ENCODE results near the gene PGA5.

The PGA5 gene

DNA sequence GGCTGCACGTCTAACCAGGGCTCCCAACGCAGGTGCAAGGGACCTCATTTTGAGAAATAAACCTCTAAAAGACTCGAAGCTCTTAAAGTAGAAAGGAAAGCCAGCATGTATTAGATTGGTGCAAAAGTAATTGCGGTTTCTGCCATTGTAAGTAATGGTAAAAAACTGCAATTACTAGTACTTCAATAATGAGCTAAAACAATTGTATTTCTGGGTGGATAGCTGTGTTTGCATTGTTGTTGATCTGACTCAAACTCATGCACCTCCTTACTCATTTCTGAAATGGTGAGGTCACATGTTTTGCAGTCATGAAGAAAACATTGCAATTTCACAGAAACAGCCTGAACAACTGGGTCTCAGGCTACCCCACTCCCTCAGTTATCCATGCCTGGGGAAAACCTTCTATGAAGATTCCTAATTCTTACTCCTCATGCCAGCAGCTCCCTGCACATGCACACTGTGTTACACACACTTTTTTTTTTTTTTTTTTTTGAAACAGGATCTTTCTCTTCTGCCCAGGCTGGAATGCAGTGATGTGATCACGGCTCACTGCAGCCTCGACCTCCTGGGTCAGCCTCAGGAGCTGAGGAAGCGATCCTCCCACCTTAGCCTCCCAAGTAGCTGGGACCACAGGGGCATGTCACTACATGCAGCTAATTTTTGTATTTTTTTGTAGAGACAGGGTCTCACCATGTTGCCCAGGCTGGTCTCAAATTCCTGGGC, 29.5 kb downstream of the PGA5 start:
- no peak for DNase-seq

DNA sequence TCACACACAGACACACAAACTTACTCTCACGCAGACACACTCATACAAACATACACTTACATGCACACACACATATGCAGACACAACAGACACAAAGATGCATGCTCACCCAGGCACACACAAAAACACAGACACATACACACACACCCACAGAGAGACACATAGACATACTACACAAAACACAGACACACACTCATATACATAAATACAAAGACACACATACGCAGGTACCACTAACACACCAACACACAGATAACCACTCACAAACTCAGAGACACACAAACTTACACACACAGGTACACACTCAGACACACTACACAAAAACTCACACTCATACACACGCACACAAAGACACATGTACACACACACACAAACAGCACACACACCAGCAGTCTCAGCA, 31.8 kb downstream of the PGA5 start:
- DNase-seq: no peak

DNA sequence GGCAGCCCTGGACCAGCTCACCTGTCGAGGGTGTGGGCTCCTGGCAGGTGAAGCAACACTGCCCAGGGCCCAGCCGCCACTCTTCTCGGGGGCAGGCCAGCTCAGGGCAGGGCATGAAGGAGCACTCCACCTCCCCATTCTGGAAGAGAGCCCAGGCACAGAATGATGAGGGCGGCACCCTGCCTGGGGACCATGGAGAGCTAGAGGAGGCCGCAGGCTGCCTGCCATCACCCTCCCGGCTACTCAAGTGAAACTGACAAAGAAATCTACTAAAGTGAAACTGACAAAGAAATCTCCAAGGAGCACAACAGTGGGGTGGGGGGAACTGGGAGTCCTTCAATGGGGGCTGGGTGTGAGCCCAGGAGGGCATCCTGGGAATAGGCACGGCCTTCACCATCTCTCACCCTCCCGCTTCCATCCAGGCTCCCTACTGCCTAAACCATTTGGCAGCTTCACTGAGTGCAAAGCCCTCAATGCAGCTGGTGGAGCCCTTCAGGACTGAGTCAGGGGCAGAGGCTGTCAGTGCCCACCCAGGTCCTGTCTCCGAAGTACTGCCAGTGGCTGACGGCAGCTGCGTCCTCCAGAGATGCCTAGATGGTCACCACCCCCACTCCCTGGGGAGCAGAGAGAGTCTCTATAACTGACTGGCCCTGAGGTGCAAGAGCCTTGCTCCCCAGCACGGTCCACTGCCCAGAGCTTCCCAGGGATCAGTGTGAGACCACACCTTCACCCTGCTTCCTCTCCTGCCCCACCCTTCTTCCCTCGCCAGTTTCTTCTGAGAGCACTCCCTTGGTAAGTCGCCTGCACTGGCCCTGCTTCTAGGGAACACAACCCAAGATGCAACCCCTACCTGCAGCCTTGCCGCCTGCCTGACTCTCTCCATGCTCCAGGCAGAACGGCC, 32.5 kb downstream of the PGA5 start:
- no peak for DNase-seq

DNA sequence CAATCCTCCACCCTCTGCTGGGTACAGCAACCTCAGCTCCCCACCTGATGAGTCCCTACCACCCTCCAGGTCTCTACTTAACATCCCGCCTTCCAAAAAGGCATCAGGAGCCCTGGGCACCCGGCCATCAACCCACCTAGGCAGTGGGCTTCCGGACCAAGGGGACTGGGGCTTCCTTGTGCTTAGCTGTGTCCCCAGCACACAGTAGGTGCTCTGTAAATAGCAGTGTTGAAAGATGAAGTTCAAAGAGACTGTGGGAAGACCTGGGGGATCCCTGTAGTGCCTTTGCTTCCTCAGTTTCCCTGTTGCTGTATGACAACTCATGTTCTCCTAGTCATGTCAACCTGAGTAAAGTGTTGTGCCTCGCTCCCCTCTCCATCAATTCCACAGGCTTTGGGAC, 33.1 kb downstream of the PGA5 start:
- DNase-seq: no peak

DNA sequence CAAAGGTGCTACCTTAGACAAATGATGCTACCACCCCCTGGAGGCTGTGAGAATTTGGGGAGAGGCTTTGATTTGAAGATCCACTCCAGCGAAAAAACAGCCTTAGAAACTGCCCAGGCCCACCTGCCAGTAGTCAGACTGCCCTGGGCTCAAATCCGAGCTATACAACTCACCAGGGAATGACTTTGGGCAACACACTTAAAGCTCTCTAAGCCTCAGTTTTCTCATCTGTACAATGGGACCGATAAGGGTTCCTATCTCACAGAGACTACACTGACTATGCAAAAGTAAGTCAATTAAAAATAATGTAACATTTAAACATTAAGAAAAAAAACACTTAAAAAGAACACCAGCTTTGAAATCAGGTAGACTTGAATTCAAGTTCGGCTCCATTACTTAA, 34.2 kb downstream of the PGA5 start:
- no peak for DNase-seq

DNA sequence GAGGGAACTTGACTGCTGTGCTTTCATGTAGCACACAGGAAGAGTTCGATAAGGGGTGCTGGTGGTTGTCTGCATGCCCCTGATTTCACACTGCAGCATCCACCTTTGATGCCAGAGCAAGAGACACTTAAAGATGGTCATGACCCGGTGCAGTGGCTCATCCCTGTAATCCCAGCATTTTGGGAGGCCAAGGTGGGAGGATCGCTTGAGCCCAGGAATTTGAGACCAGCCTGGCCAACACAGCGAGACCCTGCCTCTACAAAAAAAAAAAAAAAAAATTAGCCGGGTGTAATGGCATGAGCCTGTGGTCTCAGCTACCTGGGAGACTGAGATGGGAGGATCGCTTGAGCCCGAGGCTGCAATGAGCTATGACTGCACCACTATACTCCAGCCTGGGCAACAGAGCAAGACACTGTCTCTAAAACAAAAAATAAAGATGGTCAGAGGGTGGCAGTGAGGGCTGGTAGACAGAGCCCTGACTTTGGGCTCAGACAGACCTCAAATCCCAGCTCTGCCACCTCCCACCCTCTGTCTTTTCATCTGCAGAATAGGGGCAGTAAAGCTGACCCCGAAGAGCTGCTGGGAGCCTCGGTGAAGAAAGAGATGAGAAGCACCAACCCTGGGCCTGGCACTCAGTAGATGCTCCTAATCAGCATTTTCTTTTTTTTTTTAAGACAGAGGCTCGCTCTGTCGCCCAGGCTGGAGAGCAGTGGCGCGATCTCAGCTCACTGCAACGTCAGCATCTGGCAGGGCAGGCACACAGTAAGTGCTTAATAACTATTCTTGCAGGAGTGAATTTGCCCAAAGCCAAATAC, 36.4 kb downstream of the PGA5 start:
- DNase-seq: no peak

DNA sequence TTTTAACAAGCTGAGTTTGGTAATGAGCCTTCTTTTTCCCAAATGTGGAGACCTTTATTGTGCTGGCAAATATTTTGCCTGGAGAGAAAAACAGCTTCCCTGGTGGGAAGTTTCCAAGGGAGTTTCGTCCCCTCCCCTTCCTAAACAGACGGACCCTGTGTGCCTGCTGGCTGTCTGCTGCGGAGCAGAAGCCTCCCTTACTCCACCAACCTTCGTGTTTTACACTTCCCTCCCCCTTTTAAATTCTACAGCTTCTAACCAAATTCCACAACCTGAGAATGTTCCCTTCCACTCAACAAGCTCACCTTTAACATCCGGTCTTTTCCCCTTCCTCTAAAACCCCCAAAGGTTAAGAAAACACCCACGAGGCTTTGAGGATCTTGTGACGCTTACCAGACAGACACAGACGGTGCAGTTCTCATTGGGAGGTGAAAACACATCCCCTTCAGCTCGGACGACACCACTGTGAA, 37.1 kb downstream of the PGA5 start:
- DNase-seq: no peak

DNA sequence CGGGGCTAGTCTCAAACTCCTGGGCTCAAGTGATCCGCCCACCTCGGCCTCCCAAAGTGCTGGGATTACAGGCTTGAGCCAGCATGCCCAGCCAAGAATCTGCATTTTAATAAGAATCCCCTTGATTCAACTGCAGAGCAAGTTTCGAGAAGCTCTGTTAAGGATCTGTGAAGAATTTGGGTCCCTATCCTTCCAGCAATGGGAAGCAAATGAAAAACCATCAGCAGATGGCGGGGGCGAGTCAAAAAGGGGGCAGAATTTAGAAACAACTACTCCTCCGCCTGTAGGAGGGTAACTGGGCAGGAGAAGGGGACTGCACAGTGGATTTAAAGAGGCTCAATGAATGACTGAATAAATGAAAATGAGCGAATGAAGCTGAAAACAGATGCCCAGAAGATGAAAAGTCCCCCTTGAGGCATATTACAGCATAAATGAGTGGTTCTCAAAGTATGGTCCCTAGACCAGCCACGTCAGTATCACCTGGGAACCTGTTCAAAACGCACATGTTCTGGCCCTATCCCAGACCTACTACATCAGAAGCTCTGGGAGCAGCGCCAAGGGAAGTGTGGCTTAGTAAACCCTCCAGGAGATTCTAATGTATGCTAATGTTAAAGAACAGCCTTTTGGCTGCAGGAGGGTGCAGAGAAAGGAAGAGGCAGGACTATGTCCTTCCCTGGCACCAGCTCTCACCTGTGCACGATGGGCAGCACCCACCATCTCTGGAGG, 39.1 kb downstream of the PGA5 start:
- no peak for DNase-seq

DNA sequence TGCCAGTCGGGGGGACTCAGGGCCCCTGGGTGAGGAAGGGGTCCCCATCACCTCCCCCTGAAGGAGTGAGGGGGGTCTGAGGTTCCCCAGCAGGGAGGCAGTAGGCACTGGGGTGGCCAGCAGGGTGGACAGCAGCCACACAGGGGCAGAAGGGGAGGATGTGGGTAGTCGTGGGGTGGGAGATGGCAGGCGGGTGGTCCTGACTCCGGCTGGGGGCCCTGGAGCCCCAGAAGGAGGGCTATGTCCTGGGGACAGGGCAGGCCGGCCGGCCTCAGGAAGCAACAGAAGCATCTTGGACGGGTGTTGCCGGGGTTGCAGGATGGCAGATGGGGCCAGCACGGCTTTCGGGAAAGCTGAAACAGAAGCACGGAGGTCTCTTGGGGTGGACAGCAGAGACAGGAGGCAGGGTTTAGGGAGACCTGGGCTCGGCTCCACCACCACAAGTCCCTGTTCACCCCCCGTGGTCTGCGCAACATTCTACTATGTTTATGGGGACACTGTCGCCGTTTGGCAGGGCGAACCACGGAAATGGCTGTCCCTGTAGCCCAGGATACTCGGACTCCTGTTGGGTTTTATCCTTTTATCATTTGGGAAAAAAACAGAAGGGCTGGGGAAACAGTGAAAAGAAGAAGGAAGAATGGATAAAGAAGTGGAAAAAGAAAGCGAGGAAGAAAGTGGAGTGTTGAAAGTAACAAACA, 40.1 kb downstream of the PGA5 start:
- no peak for DNase-seq

DNA sequence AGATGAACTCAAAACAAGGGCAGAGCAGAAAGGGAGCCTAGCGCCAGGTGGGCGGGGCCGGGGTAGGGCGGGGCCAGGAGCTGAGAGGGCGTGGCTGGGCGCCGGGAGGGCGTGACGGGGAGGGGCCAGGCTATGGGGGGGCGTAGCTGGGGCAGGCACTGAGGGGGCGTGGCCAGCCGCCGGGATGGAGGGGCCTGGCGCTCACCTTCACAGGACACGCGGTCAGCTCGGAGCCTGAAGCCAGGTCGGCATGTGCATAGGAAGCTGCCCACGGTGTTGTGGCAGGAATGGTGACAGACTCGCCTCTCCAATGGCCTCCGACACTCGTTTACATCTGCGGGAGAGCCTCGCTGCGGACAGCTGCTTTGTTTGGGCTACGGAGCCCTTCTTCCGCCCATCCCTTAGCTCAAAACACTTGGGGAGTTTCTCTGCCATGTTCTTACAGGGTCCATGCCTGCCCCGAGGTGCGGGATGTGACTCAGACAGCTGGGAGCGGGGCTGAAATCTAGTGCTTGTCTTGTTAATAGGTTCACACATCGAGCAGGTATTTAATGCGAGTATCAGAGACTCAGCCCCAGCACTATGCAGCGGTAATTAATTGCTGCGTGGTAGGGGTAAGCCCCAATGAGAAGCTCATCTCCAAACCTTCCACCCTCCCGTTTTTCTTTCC, 40.7 kb downstream of the PGA5 start:
- no peak for DNase-seq

DNA sequence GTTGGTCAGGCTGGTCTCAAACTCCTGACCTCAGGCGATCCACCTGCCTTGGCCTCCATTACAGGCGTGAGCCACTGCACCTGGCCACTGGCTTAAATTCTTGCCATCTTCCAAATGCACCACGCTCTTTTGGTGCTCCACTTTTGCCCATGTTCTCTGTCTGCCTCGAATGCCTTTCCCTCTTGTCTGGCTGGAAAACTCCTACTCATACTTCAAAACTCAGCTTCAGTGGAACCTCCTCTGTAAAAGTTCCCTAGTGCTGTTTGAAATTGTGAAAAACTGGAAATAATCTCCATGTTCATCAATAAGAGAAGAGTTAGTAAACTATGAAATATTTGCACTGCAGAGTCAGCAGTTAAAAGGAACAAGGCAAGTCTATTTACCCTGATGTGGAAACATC, 42.6 kb downstream of the PGA5 start:
- DNase-seq: no peak

DNA sequence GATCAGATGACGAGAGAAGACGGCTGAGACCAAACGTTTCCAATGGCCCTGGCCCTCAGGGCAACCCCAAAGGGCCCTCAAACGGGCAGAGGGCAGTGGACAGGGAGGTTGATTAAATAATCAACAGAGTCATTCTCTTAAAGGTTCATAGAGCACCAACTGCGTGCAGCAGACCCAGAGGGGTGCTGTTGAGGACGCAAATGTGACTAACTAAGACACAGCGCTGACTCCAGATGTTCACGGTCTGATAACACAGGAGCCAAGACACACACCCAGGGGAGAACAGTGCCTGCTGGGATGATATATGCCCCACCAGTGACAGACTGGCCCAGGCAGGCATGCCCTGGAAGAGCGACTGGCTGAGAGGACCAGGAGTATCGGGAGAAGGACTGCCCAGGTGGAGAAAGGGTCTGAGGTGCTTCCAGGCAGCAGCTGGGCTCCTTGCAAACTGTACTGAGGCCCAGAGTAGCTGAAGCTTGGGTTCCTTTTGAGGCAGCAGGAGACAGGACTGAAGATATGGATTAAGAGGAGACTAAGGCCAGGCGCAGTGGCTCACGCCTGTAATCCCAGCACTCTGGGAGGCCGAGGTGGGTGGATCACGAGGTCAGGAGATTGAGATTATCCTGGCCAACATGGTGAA, 46.5 kb downstream of the PGA5 start:
- no peak for DNase-seq

DNA sequence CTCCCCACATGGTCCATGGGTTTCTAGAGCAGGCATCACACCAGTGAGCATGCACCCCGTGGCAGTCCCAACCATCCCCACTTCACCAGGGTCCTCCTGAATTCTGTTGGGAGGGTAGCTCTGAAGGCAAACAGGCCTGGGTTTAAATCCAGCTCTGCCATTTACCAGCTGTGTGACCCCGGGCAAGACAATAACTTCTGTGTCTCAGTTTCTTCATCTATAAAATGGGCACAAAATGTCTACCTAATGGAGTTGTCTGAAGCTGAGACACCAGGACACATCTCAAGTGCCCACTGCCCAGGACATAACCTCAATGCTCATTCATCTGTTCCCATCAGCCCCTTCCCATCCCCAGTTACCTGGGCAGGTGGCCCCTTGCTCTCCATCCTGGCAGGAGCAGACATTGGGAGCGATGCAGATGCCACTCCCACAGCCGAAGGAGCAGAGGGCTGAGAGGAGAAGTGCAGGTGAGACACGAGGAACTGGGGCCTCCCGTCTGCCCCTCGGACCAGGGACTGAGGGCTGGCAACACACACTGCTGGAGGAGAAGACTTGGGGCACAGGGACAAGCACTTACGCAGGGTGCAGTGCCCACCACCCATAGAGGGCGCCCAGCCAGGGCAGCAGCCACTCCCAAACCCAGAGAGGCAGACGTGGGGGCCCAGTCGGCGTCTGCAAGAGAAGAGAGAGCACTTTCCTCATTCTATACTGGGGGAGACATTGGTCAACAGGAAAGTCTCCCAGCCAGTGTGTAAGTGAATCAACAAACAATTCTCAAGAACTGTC, 50.1 kb downstream of the PGA5 start:
- DNase-seq: no peak

DNA sequence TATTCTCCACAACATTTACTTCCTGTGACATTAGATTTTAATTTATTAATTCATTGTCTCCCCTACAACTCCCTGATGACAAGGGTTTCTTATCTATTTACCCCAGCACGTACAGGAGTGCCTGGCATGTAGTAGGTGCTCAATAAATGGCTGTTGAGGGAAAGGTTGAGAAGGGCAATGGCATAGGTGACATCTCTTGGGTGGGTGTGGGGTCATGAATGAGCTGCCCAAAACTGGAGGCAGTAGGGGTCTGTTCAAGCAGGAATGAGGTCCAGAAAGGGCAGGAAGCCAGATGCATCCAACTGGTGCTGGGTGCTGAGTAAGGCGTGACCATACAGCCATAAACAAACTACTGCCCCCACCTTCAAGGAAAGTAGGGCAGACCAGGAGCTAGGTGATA, 51.4 kb downstream of the PGA5 start:
- DNase-seq: no peak

DNA sequence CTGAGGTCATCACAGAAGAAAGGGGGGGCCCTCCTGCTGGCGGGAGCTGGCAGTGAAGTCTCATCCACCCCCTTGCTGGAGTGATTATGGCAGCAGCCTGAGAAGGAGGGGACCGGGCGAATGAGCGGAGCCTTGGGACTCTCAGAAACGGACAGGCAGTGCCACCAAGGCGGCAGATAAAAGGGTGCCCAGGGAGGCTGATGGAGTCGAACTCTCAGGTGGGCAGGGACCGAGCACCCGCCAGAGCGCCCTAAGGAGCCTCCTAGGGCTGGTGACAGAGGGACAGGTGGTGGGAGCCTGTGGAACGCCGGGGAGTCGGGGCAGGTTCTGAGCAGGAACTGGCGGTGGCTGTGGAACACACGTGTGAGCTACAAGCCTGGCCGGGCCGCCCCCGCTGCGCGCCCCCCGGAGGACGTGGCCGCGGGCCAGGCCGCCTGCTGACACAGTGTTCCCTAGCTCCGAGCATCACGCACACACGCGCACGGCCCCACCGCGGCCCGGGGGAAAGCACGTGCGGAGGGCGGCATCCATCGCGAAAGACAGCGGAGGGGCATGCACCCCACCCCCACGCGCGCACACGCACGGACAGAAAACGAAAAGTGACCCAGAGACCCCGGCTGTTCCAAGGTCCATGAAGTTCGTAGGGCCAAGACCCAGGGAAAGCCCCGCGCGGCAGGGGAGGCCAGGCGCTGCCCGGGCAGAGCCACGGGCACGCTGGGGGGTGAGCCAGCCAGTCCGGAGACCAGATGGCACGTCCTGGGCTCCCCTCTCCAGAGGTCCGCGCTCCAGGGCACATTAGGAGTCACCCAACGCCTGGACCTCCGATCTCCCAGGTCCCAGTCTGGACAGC, 53.1 kb downstream of the PGA5 start:
- no peak for DNase-seq

DNA sequence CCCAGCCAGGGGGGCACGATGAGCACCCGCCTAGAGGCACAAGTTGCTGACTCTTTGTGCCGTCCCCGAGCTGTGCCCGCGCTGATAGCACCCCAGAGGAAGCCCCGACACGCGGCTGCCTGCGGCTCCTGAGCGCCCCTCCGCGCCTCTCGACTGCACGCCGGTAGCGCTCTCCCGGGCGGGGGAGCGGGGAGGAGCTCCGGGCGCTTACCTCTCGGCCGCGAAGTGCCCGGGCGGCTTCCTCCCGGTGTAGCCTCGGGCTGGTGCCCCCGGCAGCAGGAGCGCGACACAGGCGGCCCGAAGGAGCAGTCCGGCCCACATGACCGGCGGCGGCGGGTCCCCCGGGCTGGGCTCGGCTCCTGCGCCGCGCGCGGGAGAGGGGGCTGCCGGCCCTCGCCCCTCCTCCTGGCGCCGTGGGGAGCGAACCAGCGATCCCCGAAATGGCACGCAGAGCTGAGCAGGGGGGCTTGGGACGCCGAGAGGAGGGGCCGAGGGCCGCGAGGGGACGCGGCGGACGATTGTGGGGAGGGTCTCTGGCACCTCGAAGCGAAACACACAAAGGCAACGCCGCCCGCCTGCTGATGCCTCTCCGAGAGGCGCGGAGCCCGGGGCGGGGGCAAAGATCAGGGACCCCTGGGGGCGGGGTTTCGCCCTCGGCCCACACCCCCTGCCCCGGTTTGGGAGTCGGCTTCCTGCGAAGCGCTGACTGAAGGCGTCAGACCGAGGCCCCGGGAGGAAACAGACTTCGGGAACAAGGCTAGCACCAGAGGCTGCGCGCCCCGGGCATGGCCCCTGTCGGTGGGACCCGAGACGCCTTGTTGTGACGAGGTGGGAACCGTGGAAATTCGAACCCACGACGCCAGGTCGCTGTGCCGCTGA, 54.0 kb downstream of the PGA5 start, which contains the start of gene VWCE:
TSS of gene VWCE (minus strand) at position 600 of the 879 bp plus-strand sequence. CDS start at position 321, 279 bp downstream.
- DNase-seq: peak; percentile 68

DNA sequence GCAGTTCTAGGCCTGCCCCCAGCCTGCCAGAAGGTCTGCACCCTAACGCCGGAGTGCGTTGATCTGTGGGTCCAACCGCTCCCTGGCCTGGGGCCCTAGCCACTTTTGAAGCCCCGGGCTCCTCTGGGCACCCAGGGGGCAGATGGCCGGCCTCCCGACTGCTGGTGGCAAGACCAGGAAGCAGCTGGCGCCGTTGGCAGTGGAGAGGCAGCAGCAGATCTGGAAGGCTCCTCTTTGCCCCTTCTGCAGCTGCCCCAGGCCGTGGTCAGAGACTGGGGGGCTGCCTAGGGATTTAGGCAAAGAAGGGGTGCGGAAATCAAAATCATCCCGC, 54.6 kb downstream of the PGA5 start:
- DNase-seq: no peak

DNA sequence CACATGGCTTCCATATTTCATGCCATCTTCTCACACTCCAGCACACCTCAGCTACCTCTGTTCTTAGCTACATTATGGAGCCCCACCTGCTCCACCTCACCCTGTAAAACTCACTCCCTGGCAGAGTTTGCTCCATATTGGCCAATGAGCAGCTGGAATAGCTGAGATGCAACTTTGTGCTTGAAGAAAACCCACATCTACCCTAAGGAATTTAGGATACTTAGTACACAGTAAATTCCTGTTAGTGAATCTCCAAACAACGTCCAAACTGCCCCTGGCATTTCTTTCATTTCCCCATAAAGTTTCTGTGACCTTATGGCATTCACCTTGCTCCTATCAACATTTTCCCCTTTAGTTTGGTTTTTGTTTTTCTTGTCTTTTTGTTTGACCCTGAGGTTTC, 56.4 kb downstream of the PGA5 start:
- DNase-seq: no peak
